PC-9 (cell line): Measurements from ENCODE around the gene DOK3.

ENCODE experiments used
- CTCF ChIP-seq: fragments of 200-600 bp; sonication (generic); conservative IDR thresholded peaks from 2 replicates; pipeline ENCODE4 v1.6.1; 2017; ENCODE audit warnings: mixed run types, antibody characterized with exemption, mild to moderate bottlenecking, moderate library complexity
- EZH2 ChIP-seq: fragments of 200-600 bp; sonication (generic); IDR thresholded peaks from 2 replicates; pipeline ENCODE4 v1.8.0; 2017; ENCODE audit warnings: antibody characterized with exemption, low read depth

DNA sequence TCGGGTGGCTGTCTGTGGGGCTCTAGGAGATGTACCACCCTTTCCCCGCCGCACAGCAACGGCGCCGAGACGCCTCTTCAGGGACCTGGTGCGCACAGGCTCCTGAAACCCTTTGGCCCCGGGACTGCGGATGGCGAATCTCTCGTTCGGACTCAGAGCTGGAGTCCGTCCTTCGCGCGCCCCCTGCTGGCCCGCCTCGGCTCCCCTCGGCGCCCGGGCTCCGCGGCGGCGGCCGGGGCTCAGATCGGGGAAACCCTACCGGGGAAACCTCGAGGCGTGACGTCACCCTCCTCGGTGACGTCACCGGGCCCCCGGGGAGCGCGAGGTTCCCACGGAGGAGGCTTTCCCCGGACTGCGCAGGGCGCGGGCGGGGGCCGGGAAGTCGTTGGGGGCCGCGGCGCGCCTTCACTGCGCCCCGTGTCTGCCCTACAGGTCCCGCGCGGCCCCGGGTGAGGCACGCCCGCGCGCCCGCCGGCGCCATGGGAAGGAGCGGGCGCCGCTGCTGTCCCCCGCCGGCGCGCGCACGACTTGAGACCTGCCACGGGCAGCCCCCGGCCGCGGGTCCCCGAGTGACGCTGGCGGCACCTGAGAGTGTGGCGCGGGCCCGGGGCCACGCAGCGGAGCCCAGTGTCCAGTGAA lies 55.1 kb downstream of the DOK3 start:
- peak; percentile 82 for TF ChIP-seq CTCF
- no peak for TF ChIP-seq EZH2
